Measurements from ENCODE around the gene UQCRC1.

- no peak for TF ChIP-seq YY1 (IDR thresholded peaks at IDR 0.05; ENCODE audit: insufficient read depth, insufficient read length)
- no peak for TF ChIP-seq ZNF274 (IDR thresholded peaks at IDR 0.05; ENCODE audit: low read depth, low read length)
- TF ChIP-seq SUZ12 (IDR thresholded peaks at IDR 0.05; ENCODE audit: extremely low read depth, insufficient read depth, insufficient read length) = no peak
These were observed 17.4 kb downstream of the UQCRC1 start for GRCh38 chr3:48591886-48592518.
